ENCODE measurements around the gene RPS6KB2.
A peak's percentile ranks its signal among the peaks of the same experiment; 100 is the strongest.

Gene RPS6KB2

DNA sequence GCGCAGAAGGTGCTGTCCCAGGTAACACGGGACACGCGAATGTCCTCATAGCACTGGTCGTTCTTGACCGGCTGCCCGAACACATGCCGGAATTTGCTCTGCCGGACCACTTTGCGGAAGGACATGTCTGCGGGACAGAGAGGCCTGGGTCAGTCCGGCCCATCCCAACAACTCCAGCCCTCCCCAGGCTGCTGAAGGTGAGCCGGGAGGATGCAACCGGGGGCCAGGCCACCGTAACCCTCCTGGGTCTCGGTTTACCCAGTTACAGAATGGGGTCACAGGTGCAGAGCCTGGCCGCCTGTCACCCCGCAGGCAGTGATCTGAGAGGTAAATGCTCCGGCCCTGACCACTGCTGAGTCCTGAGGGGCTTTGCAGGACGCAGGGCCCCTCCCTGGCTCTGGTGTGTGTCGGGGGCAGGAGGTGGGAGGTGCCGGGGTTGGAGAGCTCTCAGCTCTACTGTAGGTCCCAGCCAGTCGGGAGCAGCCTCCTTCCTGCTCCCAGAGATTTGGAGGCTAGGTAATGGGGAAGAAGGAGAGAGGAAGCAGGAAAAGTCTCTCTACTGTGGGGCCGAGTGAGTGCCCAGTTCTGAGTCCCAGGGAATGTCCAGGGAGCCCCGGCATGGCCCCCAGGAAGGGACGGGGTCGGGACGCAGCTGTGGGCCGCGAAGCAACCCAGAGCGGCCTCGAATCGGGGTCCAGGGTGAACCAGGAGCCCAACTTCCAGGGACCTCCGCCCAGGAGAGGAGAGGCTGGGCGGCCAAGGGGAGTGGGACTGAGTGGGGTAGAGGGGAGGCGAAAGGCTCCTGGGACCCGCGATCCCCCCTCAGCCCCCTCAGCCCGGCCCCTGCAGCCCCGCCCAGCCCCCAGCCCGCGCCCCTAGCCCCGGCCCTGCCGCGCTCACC, 14.5 kb downstream of the RPS6KB2 start:
- no peaks in the 10 kb centered on the region for H3K9me3 ChIP-seq (ENCODE audit: low read length)
- no peaks in the 10 kb centered on the region for H3K9me2 ChIP-seq (ENCODE audit: low read depth, low read length)
- H3K79me2 ChIP-seq (ENCODE audit: insufficient read depth, low read length) = no peaks in the 10 kb centered on the region
- H3K4me2 ChIP-seq (ENCODE audit: low read length) = peak overlapping the region; percentile 89
- H3K27ac ChIP-seq (ENCODE audit: low read depth, low read length, poor library complexity, severe bottlenecking) = peak overlapping the region; percentile 97
- H3K36me3 ChIP-seq (ENCODE audit: insufficient read depth, low read length) = no peaks in the 10 kb centered on the region
- peak overlapping the region; percentile 72 for H3K9ac ChIP-seq (ENCODE audit: low read length)
- H3K4me1 ChIP-seq (ENCODE audit: insufficient read depth, low read length, severe bottlenecking) = peaks cover 96% of the 10 kb centered on the region
- TF ChIP-seq, protein P1, sequence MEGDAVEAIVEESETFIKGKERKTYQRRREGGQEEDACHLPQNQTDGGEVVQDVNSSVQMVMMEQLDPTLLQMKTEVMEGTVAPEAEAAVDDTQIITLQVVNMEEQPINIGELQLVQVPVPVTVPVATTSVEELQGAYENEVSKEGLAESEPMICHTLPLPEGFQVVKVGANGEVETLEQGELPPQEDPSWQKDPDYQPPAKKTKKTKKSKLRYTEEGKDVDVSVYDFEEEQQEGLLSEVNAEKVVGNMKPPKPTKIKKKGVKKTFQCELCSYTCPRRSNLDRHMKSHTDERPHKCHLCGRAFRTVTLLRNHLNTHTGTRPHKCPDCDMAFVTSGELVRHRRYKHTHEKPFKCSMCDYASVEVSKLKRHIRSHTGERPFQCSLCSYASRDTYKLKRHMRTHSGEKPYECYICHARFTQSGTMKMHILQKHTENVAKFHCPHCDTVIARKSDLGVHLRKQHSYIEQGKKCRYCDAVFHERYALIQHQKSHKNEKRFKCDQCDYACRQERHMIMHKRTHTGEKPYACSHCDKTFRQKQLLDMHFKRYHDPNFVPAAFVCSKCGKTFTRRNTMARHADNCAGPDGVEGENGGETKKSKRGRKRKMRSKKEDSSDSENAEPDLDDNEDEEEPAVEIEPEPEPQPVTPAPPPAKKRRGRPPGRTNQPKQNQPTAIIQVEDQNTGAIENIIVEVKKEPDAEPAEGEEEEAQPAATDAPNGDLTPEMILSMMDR (IDR thresholded peaks at IDR 0.05; ENCODE audit: low read length) = no peak
- TF ChIP-seq EZH2 (IDR thresholded peaks at IDR 0.05; ENCODE audit: borderline replicate concordance, low read length) = no peak
- no peaks in the 10 kb centered on the region for H3K27me3 ChIP-seq (ENCODE audit: insufficient read depth, low read length)
- H2AFZ ChIP-seq (ENCODE audit: low read length) = no peak overlapping the region
- H3K4me3 ChIP-seq (ENCODE audit: low read depth, low read length, poor library complexity, severe bottlenecking) = peak overlapping the region; percentile 61
- no peaks in the 10 kb centered on the region for H4K20me1 ChIP-seq (ENCODE audit: insufficient read depth, low read length)
- H3F3A ChIP-seq (ENCODE audit: insufficient read depth, low read length) = peaks cover 9% of the 10 kb centered on the region; the same call in 1 of the 2 replicates

DNA sequence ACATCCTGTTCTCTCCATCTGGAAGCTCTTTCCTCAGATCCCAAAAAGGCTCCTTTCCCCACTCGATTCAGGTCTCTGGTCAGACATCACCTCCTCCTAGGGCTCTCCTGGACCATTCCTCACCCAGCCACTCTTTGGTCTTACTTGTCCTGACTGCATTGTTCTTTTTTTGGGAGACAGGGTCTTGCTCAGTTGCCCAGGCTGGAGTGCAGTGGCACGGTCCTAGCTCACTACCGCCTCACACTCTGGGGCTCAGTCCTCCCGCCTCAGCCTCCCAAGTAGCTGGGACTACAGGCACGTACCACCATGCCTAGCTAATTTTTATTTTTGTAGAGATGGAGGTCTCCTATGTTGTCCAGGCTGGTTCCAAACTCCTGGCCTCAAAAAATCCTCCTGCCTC, 17.2 kb downstream of the RPS6KB2 start:
- Histone ChIP-seq H3K9me3 (ENCODE audit: low read length) (no peaks in the 10 kb centered on the region), H3K9ac (ENCODE audit: low read length) (peak overlapping the region; percentile 72; the same call in 1 of the 2 replicates), H3K4me3 (ENCODE audit: low read depth, low read length, poor library complexity, severe bottlenecking) (peak overlapping the region; percentile 61), H3K4me1 (ENCODE audit: insufficient read depth, low read length, severe bottlenecking) (peaks cover 84% of the 10 kb centered on the region), H3K4me2 (ENCODE audit: low read length) (peak overlapping the region; percentile 89), H3K27me3 (ENCODE audit: insufficient read depth, low read length) (no peaks in the 10 kb centered on the region), H3K9me2 (ENCODE audit: low read depth, low read length) (no peaks in the 10 kb centered on the region), H3K27ac (ENCODE audit: low read depth, low read length, poor library complexity, severe bottlenecking) (peak overlapping the region; percentile 96), H4K20me1 (ENCODE audit: insufficient read depth, low read length) (no peaks in the 10 kb centered on the region), H3F3A (ENCODE audit: insufficient read depth, low read length) (peaks cover 9% of the 10 kb centered on the region; the same call in 1 of the 2 replicates), H3K36me3 (ENCODE audit: insufficient read depth, low read length) (no peaks in the 10 kb centered on the region), H2AFZ (ENCODE audit: low read length) (no peak overlapping the region), H3K79me2 (ENCODE audit: insufficient read depth, low read length) (no peaks in the 10 kb centered on the region)
- no peak for TF ChIP-seq EZH2 (IDR thresholded peaks at IDR 0.05; ENCODE audit: borderline replicate concordance, low read length)
- TF ChIP-seq, protein P1 (IDR thresholded peaks at IDR 0.05; ENCODE audit: low read length) = no peak

DNA sequence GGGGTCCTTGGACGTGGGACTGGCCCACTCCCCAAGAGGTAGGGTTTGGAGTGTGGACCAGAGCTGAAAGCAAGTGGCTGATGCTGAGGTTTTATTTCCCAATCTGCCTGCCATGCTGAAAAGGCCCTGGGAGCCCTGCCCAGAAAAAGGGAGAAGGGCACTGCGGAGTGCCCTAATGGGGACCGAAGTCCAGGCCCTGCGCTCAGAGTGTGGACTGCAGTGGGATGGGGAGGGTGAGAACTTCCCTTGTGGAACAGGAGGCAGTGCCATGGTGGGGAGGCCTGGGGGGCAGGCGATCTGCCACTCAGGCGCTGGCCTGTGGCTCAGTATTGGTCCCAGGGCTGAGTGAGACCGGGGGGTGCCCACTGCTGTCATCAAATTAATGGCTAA, 19.9 kb downstream of the RPS6KB2 start:
- TF ChIP-seq, protein P1 (IDR thresholded peaks at IDR 0.05; ENCODE audit: low read length) = no peak
- TF ChIP-seq EZH2 (IDR thresholded peaks at IDR 0.05; ENCODE audit: borderline replicate concordance, low read length) = no peak
- Histone ChIP-seq H3K4me2 (ENCODE audit: low read length) (no peak overlapping the region), H3K27ac (ENCODE audit: low read depth, low read length, poor library complexity, severe bottlenecking) (no peak overlapping the region), H3K4me3 (ENCODE audit: low read depth, low read length, poor library complexity, severe bottlenecking) (no peak overlapping the region), H3K9me2 (ENCODE audit: low read depth, low read length) (no peaks in the 10 kb centered on the region), H3K36me3 (ENCODE audit: insufficient read depth, low read length) (no peaks in the 10 kb centered on the region), H4K20me1 (ENCODE audit: insufficient read depth, low read length) (no peaks in the 10 kb centered on the region), H3K79me2 (ENCODE audit: insufficient read depth, low read length) (no peaks in the 10 kb centered on the region), H2AFZ (ENCODE audit: low read length) (no peak overlapping the region), H3K4me1 (ENCODE audit: insufficient read depth, low read length, severe bottlenecking) (peaks cover 62% of the 10 kb centered on the region), H3K9ac (ENCODE audit: low read length) (no peak overlapping the region), H3K9me3 (ENCODE audit: low read length) (no peaks in the 10 kb centered on the region), H3K27me3 (ENCODE audit: insufficient read depth, low read length) (no peaks in the 10 kb centered on the region), H3F3A (ENCODE audit: insufficient read depth, low read length) (no peaks in the 10 kb centered on the region)

All from OCI-LY1 (cell line).